ENCODE measurements around the gene THAP2.

The THAP2 gene

DNA sequence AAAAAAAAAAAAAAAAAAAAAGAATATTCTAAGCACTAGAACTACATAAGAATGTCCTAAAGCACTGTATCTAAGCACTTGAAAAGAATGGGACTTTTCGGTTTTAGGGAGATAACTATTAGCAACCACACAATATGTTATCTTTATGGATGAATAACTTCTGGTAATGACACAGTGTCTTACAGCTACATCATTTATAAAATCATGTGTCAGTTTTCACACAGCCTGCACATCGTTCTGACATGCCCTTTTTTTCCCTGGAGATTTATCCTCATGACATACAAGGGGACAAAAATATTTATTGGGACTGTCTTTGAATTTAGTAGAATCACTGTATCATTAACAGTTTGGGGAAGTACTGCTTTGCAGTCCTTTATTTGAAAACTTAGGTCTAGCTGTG, 39.1 kb downstream of the THAP2 start:
- no peak for DNase-seq (ENCODE audit: low read depth)

DNA sequence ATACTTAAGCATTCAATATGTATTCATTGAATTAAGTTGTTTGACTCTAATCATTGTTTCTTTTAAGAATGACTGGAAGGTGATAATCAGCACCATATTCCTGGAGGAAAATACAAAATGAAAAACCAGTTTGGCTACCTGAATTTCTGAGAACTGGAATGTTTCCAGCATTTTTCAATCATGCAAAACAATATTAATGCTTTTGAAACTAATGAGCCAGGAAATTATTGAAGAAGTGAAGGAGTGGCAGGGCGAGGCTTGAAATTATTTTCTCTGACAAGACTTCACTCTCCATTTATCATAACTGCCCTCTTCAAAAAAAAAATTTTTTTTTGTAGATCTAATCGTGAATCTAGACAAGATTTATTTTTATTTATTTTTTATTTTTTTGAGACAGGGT, 40.8 kb downstream of the THAP2 start:
- no peak for DNase-seq (ENCODE audit: low read depth)

DNA sequence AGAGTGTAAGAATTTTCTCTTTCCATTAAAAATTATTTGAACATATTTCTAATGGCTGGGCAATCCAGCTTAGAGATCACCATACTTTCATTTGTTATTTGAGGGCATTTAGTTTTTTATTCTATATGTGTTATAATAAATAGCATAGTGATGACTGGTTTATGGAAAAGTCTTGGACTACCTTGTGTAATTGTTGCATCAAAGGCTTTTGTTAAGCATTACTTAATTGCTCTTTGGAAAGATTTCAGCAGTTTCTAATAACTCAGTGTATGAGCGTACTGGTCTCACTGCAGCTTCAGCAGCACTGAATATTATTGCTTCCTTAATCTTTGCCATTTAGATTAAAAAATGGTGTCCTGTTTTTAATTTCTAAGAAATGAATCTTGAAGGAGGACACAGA, 44.6 kb downstream of the THAP2 start:
- no peak for DNase-seq (ENCODE audit: low read depth)

DNA sequence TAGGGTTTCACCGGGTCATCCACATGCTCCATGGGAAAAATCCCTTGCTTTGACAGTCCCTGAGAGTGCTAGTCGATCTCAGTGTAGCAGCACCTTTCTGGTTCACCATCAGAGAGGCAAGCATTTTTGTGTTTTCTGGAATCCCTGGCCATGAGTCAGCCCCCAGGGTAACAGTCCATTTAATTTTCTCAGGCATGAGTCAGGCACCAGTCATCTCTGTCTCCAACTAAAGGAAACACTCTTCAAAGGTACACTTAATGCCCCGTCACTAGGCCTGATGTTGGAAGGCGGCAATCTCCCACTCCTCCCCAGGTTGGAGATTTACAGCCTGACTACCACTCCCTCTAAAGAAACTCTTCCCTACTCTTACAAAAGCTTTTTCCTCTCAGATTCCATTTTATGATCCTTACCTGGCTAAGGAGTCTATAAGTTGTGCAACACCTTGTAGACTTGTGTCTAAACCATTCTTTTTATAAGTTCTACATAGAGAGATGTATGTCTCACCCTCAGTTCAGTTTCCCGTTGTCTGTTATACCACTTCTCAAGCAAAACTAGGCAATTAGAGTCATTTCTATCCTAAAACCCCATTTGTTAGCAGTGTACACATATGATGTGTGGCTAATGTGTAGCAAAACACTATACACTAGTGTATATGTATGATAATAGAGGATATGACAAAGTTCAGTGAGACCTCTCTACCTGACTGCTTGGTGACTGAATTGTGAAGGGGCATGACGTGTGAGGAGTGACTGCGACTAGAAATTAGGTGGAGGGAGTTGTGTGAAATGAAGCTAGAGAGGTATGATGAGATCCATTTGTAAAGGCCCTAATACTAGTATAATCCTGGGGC, 46.4 kb downstream of the THAP2 start:
- no peak for DNase-seq (ENCODE audit: low read depth)

DNA sequence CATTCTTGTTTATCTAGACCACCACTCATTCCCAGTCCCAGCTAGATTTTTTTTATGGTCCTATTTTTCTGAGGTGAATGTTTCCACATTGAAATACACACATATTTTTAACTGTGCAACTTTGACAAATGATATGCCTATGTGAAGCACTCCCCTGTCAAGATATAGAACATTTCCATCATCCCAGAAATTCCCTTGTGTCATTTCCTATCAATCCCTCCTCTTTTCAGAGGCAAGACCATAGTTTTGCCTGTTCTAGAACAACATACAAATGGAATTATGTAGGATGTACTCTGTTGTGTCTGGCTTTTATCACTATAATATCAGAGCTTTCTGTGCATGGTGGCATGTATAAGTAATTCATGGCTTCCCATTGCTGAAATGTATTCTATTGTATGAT, 54.5 kb downstream of the THAP2 start:
- no peak for DNase-seq (ENCODE audit: low read depth)

DNA sequence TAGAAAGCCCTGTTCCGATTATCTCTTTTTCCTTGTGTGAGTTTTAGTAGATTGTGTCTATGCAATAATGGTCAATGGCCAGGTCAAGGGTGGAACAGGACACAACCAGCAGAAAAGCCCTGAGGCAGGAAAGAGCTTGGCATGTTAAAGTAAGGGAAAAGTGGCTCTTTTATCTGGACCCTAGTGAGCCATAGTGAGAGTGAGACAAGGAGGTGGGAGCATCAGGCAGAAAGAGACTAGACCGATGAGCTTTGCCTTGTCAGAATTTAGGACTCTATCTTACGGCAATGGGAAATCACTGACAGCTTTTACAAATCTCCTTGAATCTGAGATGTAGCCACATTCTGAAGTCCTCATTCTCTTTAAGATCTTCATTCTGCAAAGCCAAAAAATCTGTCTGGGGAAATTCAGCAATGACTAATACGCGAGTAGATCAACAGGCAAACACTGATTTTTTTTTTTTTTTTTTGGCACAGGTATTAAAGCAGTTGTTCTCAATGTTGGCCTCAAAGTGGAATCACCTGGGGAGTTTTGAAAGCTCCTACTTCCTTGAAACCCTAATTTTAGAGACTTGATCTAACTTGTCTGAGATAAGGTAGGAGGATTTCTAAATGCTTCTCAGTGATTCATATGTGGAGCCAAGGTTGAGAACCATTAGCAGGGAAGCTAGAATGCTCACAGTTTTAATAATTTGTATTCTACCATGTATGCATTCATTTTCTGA, 55.7 kb downstream of the THAP2 start:
- no peak for DNase-seq (ENCODE audit: low read depth)

DNA sequence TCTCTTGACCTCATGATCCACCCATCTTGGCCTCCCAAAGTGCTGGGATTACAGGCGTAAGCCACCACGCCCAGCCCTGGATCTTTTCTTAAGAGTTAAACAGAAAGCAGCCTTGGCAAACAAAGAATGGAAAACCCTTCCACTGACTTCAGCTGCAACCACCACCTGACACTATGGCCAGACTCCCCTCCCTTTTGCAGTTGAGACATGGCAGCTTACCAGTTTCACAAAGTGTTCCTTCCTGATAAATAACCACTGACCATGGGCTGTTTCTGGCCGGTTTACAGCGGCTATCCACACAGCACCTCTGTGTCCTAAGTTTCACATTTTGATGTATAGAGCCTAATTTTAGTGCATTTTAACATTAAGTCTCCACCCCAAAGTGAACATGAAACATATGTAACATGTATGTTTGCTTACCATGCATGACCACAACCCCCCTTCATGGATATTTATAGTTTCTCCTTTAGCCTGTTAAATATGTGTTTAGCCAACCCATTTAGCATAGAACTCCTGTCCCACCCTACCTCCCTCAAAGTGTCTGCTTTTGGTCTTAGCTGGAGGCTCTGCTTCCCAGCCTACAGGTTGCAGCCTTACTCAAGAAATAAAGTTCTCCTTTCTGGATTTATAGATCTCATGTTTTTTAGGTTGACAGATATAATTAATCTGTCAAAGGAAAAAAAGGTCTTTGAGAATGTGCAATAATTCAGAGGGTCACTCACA, 57.8 kb downstream of the THAP2 start:
- DNase-seq (ENCODE audit: low read depth): no peak

DNA sequence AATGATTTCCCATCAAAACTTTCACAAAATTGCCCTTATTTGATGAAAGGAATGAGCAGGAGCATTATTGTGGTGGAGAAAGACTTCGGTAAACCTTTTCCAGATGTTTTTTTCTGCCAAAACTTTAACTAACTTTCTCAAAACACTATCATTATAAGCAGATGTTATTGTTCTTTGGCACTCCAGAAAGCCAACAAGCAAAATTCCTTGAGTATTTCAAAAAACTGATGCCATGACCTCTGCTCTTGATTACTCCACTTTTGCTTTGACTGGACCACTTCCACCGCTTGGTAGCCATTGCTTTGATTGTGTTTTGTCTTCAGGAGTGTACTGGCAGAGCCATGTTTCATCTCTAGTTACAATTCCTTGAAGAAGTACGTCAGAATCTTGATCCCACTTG, 60.9 kb downstream of the THAP2 start:
- no peak for DNase-seq (ENCODE audit: low read depth)

DNA sequence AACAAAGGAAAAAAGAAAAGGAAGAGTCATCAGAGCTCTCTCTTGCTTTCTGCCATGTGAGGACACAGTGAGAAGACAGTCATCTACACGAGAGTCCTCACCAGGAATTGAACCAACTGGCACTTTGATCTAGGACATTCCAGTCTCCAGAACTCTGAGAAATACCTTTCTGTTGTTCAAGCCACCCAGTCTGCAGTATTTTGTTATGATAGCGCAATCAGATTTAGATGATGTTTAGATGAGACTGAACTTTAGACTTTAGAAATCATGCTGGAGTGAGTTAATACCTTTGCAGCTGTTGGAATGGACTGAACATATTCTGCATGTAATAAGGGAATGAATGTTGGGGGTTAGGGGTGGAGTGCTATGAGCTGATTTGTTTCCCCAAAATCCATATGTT, 62.4 kb downstream of the THAP2 start:
- DNase-seq (ENCODE audit: low read depth): no peak

DNA sequence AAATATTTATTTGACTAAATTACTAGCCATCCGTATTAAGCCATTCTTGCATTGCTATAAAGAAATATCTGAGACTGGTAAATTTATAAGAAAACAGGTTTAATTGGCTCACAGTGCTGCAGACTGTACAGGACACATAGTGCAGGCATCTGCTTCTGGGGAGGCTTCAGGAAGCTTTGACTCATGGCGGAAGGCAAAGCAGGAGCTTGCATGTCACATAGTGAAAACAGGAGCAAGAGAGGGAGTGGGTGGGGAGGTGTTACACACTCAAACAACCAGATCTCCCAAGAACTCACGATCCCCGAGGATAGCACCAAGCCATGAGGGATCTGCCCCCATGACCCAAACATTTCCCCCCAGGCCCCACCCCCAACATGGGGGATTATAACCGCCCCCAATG, 63.9 kb downstream of the THAP2 start:
- no peak for DNase-seq (ENCODE audit: low read depth)

Data from activated T-cell treated with anti-CD3 and anti-CD28 coated beads for 24 hours (primary cell).